ENCODE measurements around the gene KCTD11. TPM values are rescaled to one million over a fixed set of nuclear protein-coding genes. Genes with fewer than 3 reads are reported as not detected.

Gene KCTD11
- total RNA-seq, 4 donors from 2014 or later: 6.6 to 20.4 (median 18.7) TPM

DNA sequence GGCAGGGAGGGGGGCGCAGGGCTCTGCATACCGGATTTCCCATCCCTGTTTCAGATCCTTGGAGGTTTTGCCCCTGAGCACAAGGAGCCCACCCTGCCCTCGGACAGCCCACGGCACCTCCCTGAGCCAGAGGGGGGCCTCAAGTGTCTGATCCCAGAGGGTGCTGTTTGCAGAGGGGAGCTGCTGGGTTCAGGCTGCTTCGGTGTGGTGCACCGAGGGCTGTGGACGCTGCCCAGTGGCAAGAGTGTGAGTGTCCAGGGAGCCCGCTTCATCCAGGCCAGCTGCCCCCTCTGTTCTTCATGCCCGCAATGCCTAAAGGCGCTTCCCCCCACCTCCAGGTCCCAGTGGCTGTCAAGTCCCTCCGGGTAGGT is 31.4 kb downstream of the KCTD11 start:
- Histone ChIP-seq H3K36me3 (no peaks in the 10 kb centered on the region), H3K4me3 (replicated peaks in 1 of 3) (no peak overlapping the region), H3K27ac (no peak overlapping the region), H3K4me1 (peaks cover 15 to 23% of the 10 kb centered on the region in 2 donors), H3K9me3 (no peaks in the 10 kb centered on the region), H3K27me3 (no peaks in the 10 kb centered on the region)
- WGBS, 2 donors: 84 to 95% methylated on average over 5 to 10 of the region's 11 CpGs
- intact Hi-C loops (cut with DNase I): no loop called here
- DNase-seq: no peak
- TF ChIP-seq, protein P1, sequence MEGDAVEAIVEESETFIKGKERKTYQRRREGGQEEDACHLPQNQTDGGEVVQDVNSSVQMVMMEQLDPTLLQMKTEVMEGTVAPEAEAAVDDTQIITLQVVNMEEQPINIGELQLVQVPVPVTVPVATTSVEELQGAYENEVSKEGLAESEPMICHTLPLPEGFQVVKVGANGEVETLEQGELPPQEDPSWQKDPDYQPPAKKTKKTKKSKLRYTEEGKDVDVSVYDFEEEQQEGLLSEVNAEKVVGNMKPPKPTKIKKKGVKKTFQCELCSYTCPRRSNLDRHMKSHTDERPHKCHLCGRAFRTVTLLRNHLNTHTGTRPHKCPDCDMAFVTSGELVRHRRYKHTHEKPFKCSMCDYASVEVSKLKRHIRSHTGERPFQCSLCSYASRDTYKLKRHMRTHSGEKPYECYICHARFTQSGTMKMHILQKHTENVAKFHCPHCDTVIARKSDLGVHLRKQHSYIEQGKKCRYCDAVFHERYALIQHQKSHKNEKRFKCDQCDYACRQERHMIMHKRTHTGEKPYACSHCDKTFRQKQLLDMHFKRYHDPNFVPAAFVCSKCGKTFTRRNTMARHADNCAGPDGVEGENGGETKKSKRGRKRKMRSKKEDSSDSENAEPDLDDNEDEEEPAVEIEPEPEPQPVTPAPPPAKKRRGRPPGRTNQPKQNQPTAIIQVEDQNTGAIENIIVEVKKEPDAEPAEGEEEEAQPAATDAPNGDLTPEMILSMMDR (IDR thresholded peaks at IDR 0.05): no peak
- no peak for TF ChIP-seq POLR2A (IDR thresholded peaks at IDR 0.05)

DNA sequence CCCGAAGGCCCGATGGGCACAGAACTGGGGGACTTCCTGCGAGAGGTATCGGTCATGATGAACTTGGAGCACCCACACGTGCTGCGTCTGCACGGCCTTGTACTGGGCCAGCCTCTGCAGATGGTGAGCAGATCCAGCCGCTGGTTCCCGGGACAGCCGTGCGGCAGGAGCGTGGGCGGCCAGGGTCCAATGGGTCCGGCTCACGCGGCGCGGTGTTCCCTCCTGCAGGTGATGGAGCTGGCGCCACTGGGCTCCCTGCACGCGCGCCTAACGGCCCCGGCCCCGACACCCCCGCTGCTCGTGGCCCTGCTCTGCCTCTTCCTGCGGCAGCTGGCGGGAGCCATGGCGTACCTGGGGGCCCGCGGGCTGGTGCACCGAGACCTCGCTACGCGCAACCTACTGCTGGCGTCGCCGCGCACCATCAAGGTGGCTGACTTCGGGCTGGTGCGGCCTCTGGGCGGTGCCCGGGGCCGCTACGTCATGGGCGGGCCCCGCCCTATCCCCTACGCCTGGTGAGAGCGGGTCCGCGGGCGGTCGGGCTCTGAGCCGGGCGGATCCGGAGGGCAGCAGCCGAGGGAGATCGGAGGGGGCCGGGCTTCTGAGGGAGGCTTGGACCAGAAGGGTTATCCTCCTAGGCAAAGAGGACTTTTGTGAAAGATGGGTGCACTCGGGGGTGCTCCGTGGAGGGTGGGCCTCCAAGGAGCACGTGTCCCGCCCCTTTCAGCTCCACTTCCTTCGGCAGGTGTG is 32.0 kb downstream of the KCTD11 start:
- H3K4me1 ChIP-seq: peaks cover 15 to 23% of the 10 kb centered on the region in 2 donors
- no peak for TF ChIP-seq POLR2A (IDR thresholded peaks at IDR 0.05)
- TF ChIP-seq, protein P1 (IDR thresholded peaks at IDR 0.05): no peak
- WGBS, 2 donors: 40 to 72% methylated on average over 2 of the region's 65 CpGs
- peak overlapping the region in 1 of 3 donors; percentile 13 for H3K4me3 ChIP-seq (replicated peaks in 1 of 3)
- no peak overlapping the region for H3K27ac ChIP-seq
- H3K9me3 ChIP-seq: no peaks in the 10 kb centered on the region
- peak; percentile 37 to 42 for DNase-seq
- peaks cover 1 to 5% of the 10 kb centered on the region in 2 donors for H3K36me3 ChIP-seq
- intact Hi-C loops (cut with DNase I): no loop called here
- no peaks in the 10 kb centered on the region for H3K27me3 ChIP-seq

- no peak for DNase-seq
- peak overlapping the region in 1 of 3 donors; percentile 13 for H3K4me3 ChIP-seq (replicated peaks in 1 of 3)
- intact Hi-C loops (cut with DNase I): no loop called here
- TF ChIP-seq POLR2A (IDR thresholded peaks at IDR 0.05): no peak
- TF ChIP-seq, protein P1 (IDR thresholded peaks at IDR 0.05): no peak
- H3K4me1 ChIP-seq: peaks cover 15 to 23% of the 10 kb centered on the region in 2 donors
- 80% methylated on average over 12 to 16 of the region's 23 CpGs for WGBS, 2 donors
- no peaks in the 10 kb centered on the region for H3K9me3 ChIP-seq
- peaks cover 8% of the 10 kb centered on the region in 2 donors for H3K36me3 ChIP-seq
- H3K27ac ChIP-seq: no peak overlapping the region
- no peaks in the 10 kb centered on the region for H3K27me3 ChIP-seq
Measured at GRCh38 chr17:7384489-7385081, 32.6 kb downstream of the KCTD11 start.

DNA sequence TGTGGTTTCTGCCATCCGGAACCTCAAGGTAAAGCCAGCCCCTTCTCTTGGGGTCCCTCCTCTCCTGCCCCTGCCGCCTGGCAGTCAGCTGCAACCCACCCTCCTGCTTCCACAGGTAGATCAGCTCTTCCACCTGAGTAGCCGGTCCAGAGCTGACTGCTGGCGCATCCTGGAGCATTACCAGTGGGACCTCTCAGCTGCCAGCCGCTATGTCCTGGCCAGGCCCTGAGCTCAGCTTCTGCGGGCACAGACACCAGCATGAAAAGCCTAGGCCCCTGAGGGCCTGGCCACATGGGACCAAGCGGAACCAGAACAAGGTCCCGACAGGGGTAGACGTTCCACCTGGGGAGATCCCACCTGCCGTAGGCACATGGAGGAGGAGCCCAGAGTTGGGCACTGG is 36.9 kb downstream of the KCTD11 start:
- intact Hi-C loops (cut with DNase I): no loop called here
- TF ChIP-seq POLR2A (IDR thresholded peaks at IDR 0.05): no peak
- TF ChIP-seq, protein P1 (IDR thresholded peaks at IDR 0.05): no peak
- no peaks in the 10 kb centered on the region for H3K9me3 ChIP-seq
- H3K36me3 ChIP-seq: peaks cover 8 to 13% of the 10 kb centered on the region in 2 donors
- H3K27me3 ChIP-seq: no peaks in the 10 kb centered on the region
- DNase-seq: no peak
- no peak overlapping the region for H3K4me3 ChIP-seq (replicated peaks in 1 of 3)
- WGBS, 2 donors: 79 to 98% methylated on average over 6 to 10 of the region's 10 CpGs
- peaks cover 5 to 10% of the 10 kb centered on the region in 2 donors for H3K4me1 ChIP-seq
- no peak overlapping the region for H3K27ac ChIP-seq

Data from thyroid gland (tissue), 4 donors.